IMR-90 (cell line): ENCODE data around the gene RIOK1. TPM values are rescaled to one million over a fixed set of nuclear protein-coding genes. Genes with fewer than 3 reads are reported as not detected.

Source experiments
- ATAC-seq: fragments of 200-7000 bp; cut with Tn5 transposase; 2 replicates; pipeline ENCODE4 v1.9.1; 2020; ENCODE audit warnings: low read depth, mild to moderate bottlenecking, moderate library complexity
- BruUV-seq: library from RNA; stranded (reverse); fragments of 400-500 nt; replicated peaks from 2 replicates; lab custom pipeline; 2021; lab: Mats Ljungman, UMichigan
- CTCF ChIA-PET: fragments of 300-600 bp; formaldehyde crosslinking; extraction: SDS; loops from one replicate; lab custom pipeline; 2021; ENCODE audit warnings: antibody characterized with exemption; lab: Yijun Ruan, JAX
- POLR2A ChIA-PET: fragments of 300-600 bp; sonication (Branson Sonifier 250); formaldehyde crosslinking; loops from one replicate; lab custom pipeline; 2022; ENCODE audit warnings: antibody characterized with exemption; ENCODE audit not compliant: unreplicated experiment; lab: Charles Lee
- DNase-seq: peaks from one replicate; pipeline ENCODE4 v3.0.0; 2013
- H2AFZ ChIP-seq: replicated peaks from 2 replicates; pipeline ENCODE3; 2013; ENCODE audit warnings: low read length, mild to moderate bottlenecking; ENCODE audit not compliant: poor library complexity
- H2AK5ac ChIP-seq: 2 replicates; pipeline ENCODE4 v1.6.1; 2013; ENCODE audit warnings: low read depth, low read length, inconsistent platforms
- H2AK9ac ChIP-seq: replicated peaks from 2 replicates; pipeline ENCODE3; 2013; ENCODE audit warnings: mild to moderate bottlenecking, low read depth, low read length, moderate library complexity; ENCODE audit not compliant: poor library complexity
- H2BK120ac ChIP-seq: 2 replicates; pipeline ENCODE4 v1.6.1; 2013; ENCODE audit warnings: low read depth, low read length, inconsistent platforms
- H2BK15ac ChIP-seq: 3 replicates; pipeline ENCODE4 v1.6.1; 2013; ENCODE audit warnings: low read depth, low read length, inconsistent platforms
- H2BK20ac ChIP-seq: 2 replicates; pipeline ENCODE4 v1.6.1; 2013; ENCODE audit warnings: low read depth, mild to moderate bottlenecking, inconsistent platforms, low read length, moderate library complexity
- H2BK5ac ChIP-seq: 2 replicates; pipeline ENCODE4 v1.6.1; 2013; ENCODE audit warnings: mild to moderate bottlenecking, low read depth, low read length, inconsistent platforms; ENCODE audit not compliant: poor library complexity, severe bottlenecking
- H3K14ac ChIP-seq: replicated peaks from 2 replicates; pipeline ENCODE4 v1.6.1; 2013; ENCODE audit warnings: low read depth, low read length, inconsistent platforms
- H3K18ac ChIP-seq: 2 replicates; pipeline ENCODE4 v1.6.1; 2013; ENCODE audit warnings: low read depth, low read length, control low read depth
- H3K23ac ChIP-seq: 2 replicates; pipeline ENCODE4 v1.6.1; 2013; ENCODE audit warnings: low read depth, low read length, inconsistent platforms
- H3K27ac ChIP-seq: 2 replicates; pipeline ENCODE4 v1.5.1; 2013; ENCODE audit warnings: mild to moderate bottlenecking, control low read depth, low read length; ENCODE audit not compliant: insufficient read depth
- H3K27me3 ChIP-seq: 2 replicates; pipeline ENCODE4 v1.6.1; 2013; ENCODE audit warnings: low read length; ENCODE audit not compliant: control insufficient read depth, insufficient read depth
- H3K36me3 ChIP-seq: 2 replicates; pipeline ENCODE4 v1.6.1; 2013; ENCODE audit warnings: low read length, mixed read lengths; ENCODE audit not compliant: control insufficient read depth, insufficient read depth
- H3K4ac ChIP-seq: 2 replicates; pipeline ENCODE4 v1.6.1; 2013; ENCODE audit warnings: low read depth, low read length, inconsistent platforms
- H3K4me1 ChIP-seq: 2 replicates; pipeline ENCODE4 v1.6.1; 2013; ENCODE audit warnings: low read length, mixed read lengths; ENCODE audit not compliant: control insufficient read depth, insufficient read depth
- H3K4me2 ChIP-seq: 2 replicates; pipeline ENCODE4 v1.6.1; 2013; ENCODE audit warnings: low read depth, mild to moderate bottlenecking, control low read depth, low read length, moderate library complexity
- H3K4me3 ChIP-seq: 2 replicates; pipeline ENCODE4 v1.5.1; 2013; ENCODE audit warnings: low read depth, mild to moderate bottlenecking, control low read depth, low read length, moderate library complexity; ENCODE audit not compliant: insufficient read depth
- H3K56ac ChIP-seq: 2 replicates; pipeline ENCODE4 v1.6.1; 2013; ENCODE audit warnings: low read length, inconsistent platforms; ENCODE audit not compliant: insufficient read depth; ENCODE audit errors: extremely low read depth
- H3K79me1 ChIP-seq, 2 experiments: 2 replicates each; pipeline ENCODE4 v1.6.1; 2013; ENCODE audit warnings: low read length in 2 of 2, inconsistent platforms in 1 of 2, low read depth in 1 of 2
- H3K9ac ChIP-seq: 2 replicates; pipeline ENCODE4 v1.6.1; 2013; ENCODE audit warnings: low read depth, low read length, control low read depth
- H3K9me1 ChIP-seq: 2 replicates; pipeline ENCODE4 v1.6.1; 2013; ENCODE audit warnings: low read length, inconsistent platforms; ENCODE audit not compliant: insufficient read depth
- H3K9me3 ChIP-seq: 2 replicates; pipeline ENCODE4 v1.6.1; 2013; ENCODE audit warnings: low read length; ENCODE audit not compliant: control insufficient read depth, insufficient read depth
- H4K20me1 ChIP-seq: 2 replicates; pipeline ENCODE4 v1.6.1; 2013; ENCODE audit warnings: low read length, inconsistent platforms; ENCODE audit not compliant: insufficient read depth
- H4K5ac ChIP-seq: 2 replicates; pipeline ENCODE4 v1.6.1; 2013; ENCODE audit warnings: mild to moderate bottlenecking, low read depth, low read length, control low read depth
- H4K8ac ChIP-seq, 2 experiments: 2 replicates each; pipeline ENCODE4 v1.6.1; 2013; ENCODE audit warnings: low read depth in 2 of 2, low read length in 2 of 2, control low read depth in 1 of 2, inconsistent platforms in 1 of 2
- H4K91ac ChIP-seq: 2 replicates; pipeline ENCODE4 v1.6.1; 2013; ENCODE audit warnings: low read depth, low read length, inconsistent platforms; ENCODE audit not compliant: insufficient read depth
- BHLHE40 ChIP-seq: fragments of 150-350 bp; IDR thresholded peaks from 2 replicates; pipeline ENCODE4 v1.6.1; 2016; ENCODE audit warnings: mild to moderate bottlenecking, low read depth, low read length
- CHD1 ChIP-seq: IDR thresholded peaks from 2 replicates; pipeline ENCODE4 v1.6.1; 2012; ENCODE audit warnings: low read depth, low read length, improper control_type of control experiment
- CTCF ChIP-seq: conservative IDR thresholded peaks from 2 replicates; pipeline ENCODE4 v1.5.1; 2012; ENCODE audit warnings: mild to moderate bottlenecking, low read depth, low read length, improper control_type of control experiment
- ELK1 ChIP-seq: fragments of 150-350 bp; IDR thresholded peaks from 2 replicates; pipeline ENCODE4 v1.6.1; 2016; ENCODE audit warnings: low read depth, mild to moderate bottlenecking, low read length, moderate library complexity, borderline replicate concordance
- FOS ChIP-seq: fragments of 150-350 bp; IDR thresholded peaks from 2 replicates; pipeline ENCODE4 v1.6.1; 2016; ENCODE audit warnings: low read depth, low read length
- MAFK ChIP-seq: IDR thresholded peaks from 2 replicates; pipeline ENCODE4 v1.6.1; 2012; ENCODE audit warnings: low read depth, low read length, improper control_type of control experiment
- MXI1 ChIP-seq: IDR thresholded peaks from 2 replicates; pipeline ENCODE4 v1.6.1; 2012; ENCODE audit warnings: low read depth, mild to moderate bottlenecking, low read length, moderate library complexity, borderline replicate concordance
- NFE2L2 ChIP-seq: fragments of 150-350 bp; IDR thresholded peaks from 2 replicates; pipeline ENCODE4 v1.6.1; 2016; ENCODE audit warnings: low read depth, mild to moderate bottlenecking, low read length
- RAD21 ChIP-seq: IDR thresholded peaks from 2 replicates; pipeline ENCODE4 v1.6.1; 2012; ENCODE audit warnings: low read length, improper control_type of control experiment
- RCOR1 ChIP-seq: IDR thresholded peaks from 2 replicates; pipeline ENCODE4 v1.6.1; 2012; ENCODE audit warnings: mild to moderate bottlenecking, low read length, improper control_type of control experiment; ENCODE audit not compliant: insufficient replicate concordance
- RFX5 ChIP-seq: IDR thresholded peaks from 2 replicates; pipeline ENCODE4 v1.8.0; 2012; ENCODE audit warnings: low read depth, mild to moderate bottlenecking, low read length, moderate library complexity
- SMC3 ChIP-seq: fragments of 150-350 bp; IDR thresholded peaks from 2 replicates; pipeline ENCODE4 v1.6.1; 2016; ENCODE audit warnings: low read depth, mild to moderate bottlenecking, antibody characterized with exemption, low read length, moderate library complexity
- USF2 ChIP-seq: fragments of 150-350 bp; IDR thresholded peaks from 2 replicates; pipeline ENCODE4 v1.6.1; 2017; ENCODE audit warnings: mild to moderate bottlenecking, antibody characterized with exemption, low read length, low read depth
- WGBS, 2 experiments: methylation state at CpG; one replicate each; pipeline versions ENCODE4 v1.1.5 to v1.1.7; 2013; ENCODE audit warnings: missing lambda C conversion rate in 2 of 2; ENCODE audit not compliant: insufficient read length in 1 of 2; ENCODE audit errors: extremely low coverage in 2 of 2; 5-methylcytosine and 5-hydroxymethylcytosine counted together
- dilution Hi-C: fragments of 300-500 bp; cut with HindIII; formaldehyde crosslinking; loops from one replicate; pipeline ENCODE4 v1.14.3; 2018; ENCODE audit warnings: low sequenced_read_pairs; ENCODE audit not compliant: unreplicated experiment
- in situ Hi-C: fragments of 300-500 bp; cut with MboI; formaldehyde crosslinking; loops from 3 replicates; pipeline ENCODE4 v1.14.3; 2019; ENCODE audit warnings: low sequenced_read_pairs, inconsistent platforms, mixed read lengths
- intact Hi-C: fragments of 100-400 bp; cut with micrococcal nuclease; formaldehyde crosslinking; loops from 2 replicates; pipeline ENCODE4 v1.10.0; 2022
- polyA plus RNA-seq, 3 experiments: library from polyadenylated mRNA; depleted of rRNA; stranded (reverse); fragments of >200 nt; gene quantifications; 2 replicates each; pipeline ENCODE4 v1.2.3, GENCODE V29; 2012; ENCODE audit warnings: low replicate concordance in 1 of 3
- total RNA-seq: library from RNA; depleted of rRNA; stranded (reverse); fragments of >200 nt; gene quantifications from 2 replicates; pipeline ENCODE4 v1.2.3, GENCODE V29; 2012

Gene RIOK1
- total and polyA plus RNA-seq, 2 of the 4 experiments (the other 2 are of a cell fraction), result 17.0 to 17.8 TPM

- H3K4me2 ChIP-seq, result no peak overlapping the region
- H3K18ac ChIP-seq, result no peak overlapping the region
- TF ChIP-seq CHD1 (no peak), MAFK (no peak), BHLHE40 (no peak), SMC3 (no peak), MXI1 (no peak), RCOR1 (no peak), USF2 (no peak), RAD21 (no peak), ELK1 (no peak), FOS (no peak), NFE2L2 (no peak), CTCF (no peak), RFX5 (no peak)
- intact Hi-C loops, result no loop called here
- H4K91ac ChIP-seq, result no peak overlapping the region
- H2AK5ac ChIP-seq, result no peak overlapping the region
- H2BK5ac ChIP-seq, result no peak overlapping the region
- H4K20me1 ChIP-seq, result no peaks in the 10 kb centered on the region
- H3K4ac ChIP-seq, result no peak overlapping the region
- no peaks in the 10 kb centered on the region for H3K27me3 ChIP-seq
- H3K23ac ChIP-seq, result no peak overlapping the region
- H3K79me1 ChIP-seq, result no peaks in the 10 kb centered on the region
- CTCF ChIA-PET, result interaction anchor here (0.5 kb wide), 1 partner anchor 127 kb away, joined by 3 read pairs; no protein-coding TSS in a partner anchor
- no TSS peak for BruUV-seq
- dilution Hi-C loops, result no loop called here
- H3K36me3 ChIP-seq, result no peaks in the 10 kb centered on the region
- H3K9me1 ChIP-seq, result no peaks in the 10 kb centered on the region
- H3K4me1 ChIP-seq, result peaks cover 2% of the 10 kb centered on the region
- no peak overlapping the region for H2BK15ac ChIP-seq
- H3K9me3 ChIP-seq, result no peaks in the 10 kb centered on the region
- WGBS, 2 experiments, result 78% methylated on average over 17 of the region's 40 CpGs; no CpG with 5 or more reads in 1 of the 2 experiments
- H3K56ac ChIP-seq, result no peak overlapping the region
- no peak overlapping the region for H3K14ac ChIP-seq
- no peak overlapping the region for H4K8ac ChIP-seq
- no peak overlapping the region for H2BK120ac ChIP-seq
- ATAC-seq (no peak), DNase-seq (no peak)
- H2BK20ac ChIP-seq, result no peak overlapping the region
- in situ Hi-C loops, result no loop called here
- H3K4me3 ChIP-seq, result no peak overlapping the region
- H2AK9ac ChIP-seq, result no peak overlapping the region
- H3K27ac ChIP-seq, result no peak overlapping the region
- peak overlapping the region; percentile 72 for H2AFZ ChIP-seq
- POLR2A ChIA-PET, result no interaction called here
- no peak overlapping the region for H4K5ac ChIP-seq
- H3K9ac ChIP-seq, result no peak overlapping the region
Measured at GRCh38 chr6:7441048-7441775, 51.6 kb downstream of the RIOK1 start.
